Panc1 (cell line): ENCODE data around the gene GZMM. TPM values are rescaled to one million over a fixed set of nuclear protein-coding genes. Genes with fewer than 3 reads are reported as not detected.

Experiments
- ATAC-seq: fragments of 200-7000 bp; cut with Tn5 transposase; 2 replicates; pipeline ENCODE4 v1.9.1; 2020; ENCODE audit warnings: mild to moderate bottlenecking, moderate library complexity
- BruUV-seq: library from RNA; stranded (reverse); fragments of 400-500 nt; replicated peaks from 2 replicates; lab custom pipeline; 2021; lab: Mats Ljungman, UMichigan
- CTCF ChIA-PET: fragments of 300-600 bp; sonication (Branson Sonifier 250); formaldehyde crosslinking; loops from one replicate; lab custom pipeline; 2022; ENCODE audit warnings: antibody characterized with exemption; lab: Charles Lee
- POLR2A ChIA-PET: fragments of 300-600 bp; sonication (Branson Sonifier 250); formaldehyde crosslinking; loops from one replicate; lab custom pipeline; 2022; ENCODE audit warnings: antibody characterized with exemption; lab: Charles Lee
- DNase-seq: peaks from one replicate; pipeline ENCODE4 v3.0.0-alpha.2; 2010; ENCODE audit warnings: low read depth, low spot score
- H3K27ac ChIP-seq: 2 replicates; pipeline ENCODE4 v1.5.1; 2011; ENCODE audit warnings: mild to moderate bottlenecking, low read length, inconsistent platforms
- H3K27me3 ChIP-seq: fragments of 200-500 bp; sonication (Bioruptor generic); 2 replicates; pipeline ENCODE4 v1.6.0; 2014; ENCODE audit warnings: low read length, inconsistent platforms; ENCODE audit not compliant: control insufficient read depth, insufficient read depth
- H3K36me3 ChIP-seq: fragments of 200-500 bp; sonication (Bioruptor generic); 2 replicates; pipeline ENCODE4 v1.5.1; 2014; ENCODE audit warnings: inconsistent platforms, mild to moderate bottlenecking, low read length, moderate library complexity; ENCODE audit not compliant: control insufficient read depth, insufficient read depth
- H3K4me1 ChIP-seq: 2 replicates; pipeline ENCODE4 v1.5.1; 2011; ENCODE audit warnings: inconsistent platforms, mild to moderate bottlenecking, low read length, moderate library complexity; ENCODE audit not compliant: control insufficient read depth, insufficient read depth
- H3K4me3 ChIP-seq, 2 experiments: 2 replicates each; pipeline ENCODE4 v1.5.1; 2011 to 2012; ENCODE audit warnings: low read depth in 2 of 2, low read length in 2 of 2, mild to moderate bottlenecking in 2 of 2, inconsistent platforms in 1 of 2, moderate library complexity in 1 of 2
- H3K9me3 ChIP-seq: fragments of 200-500 bp; sonication (Bioruptor generic); 2 replicates; pipeline ENCODE4 v1.5.1; 2014; ENCODE audit warnings: low read depth, mild to moderate bottlenecking, inconsistent platforms, low read length, moderate library complexity; ENCODE audit not compliant: control insufficient read depth, insufficient read depth
- POLR2AphosphoS5 ChIP-seq: IDR thresholded peaks from 2 replicates; pipeline ENCODE4 v1.6.1; 2012; ENCODE audit warnings: mild to moderate bottlenecking, low read depth, low read length, moderate library complexity
- SIN3A ChIP-seq: IDR thresholded peaks from 2 replicates; pipeline ENCODE4 v1.6.1; 2012; ENCODE audit warnings: low read depth, mild to moderate bottlenecking, low read length, moderate library complexity, borderline replicate concordance; ENCODE audit not compliant: insufficient read depth
- TCF7L2 ChIP-seq: IDR thresholded peaks from 2 replicates; pipeline ENCODE4 v1.6.1; 2011; ENCODE audit warnings: mild to moderate bottlenecking, low read depth, low read length, inconsistent platforms
- in situ Hi-C: cut with HindIII; loops from 2 replicates; pipeline ENCODE4 v1.10.0; 2016; ENCODE audit warnings: low sequenced_read_pairs, low pct_unique_long_range_greater_than_20kb
- intact Hi-C: fragments of 100-400 bp; cut with micrococcal nuclease; formaldehyde crosslinking; loops from one replicate; pipeline ENCODE4 v1.10.0; 2022; ENCODE audit not compliant: unreplicated experiment
- total RNA-seq: library from RNA; stranded (reverse); gene quantifications from one replicate; pipeline ENCODE4 v1.2.1, GENCODE V29; 2021; ENCODE audit not compliant: unreplicated experiment
- TF ChIP-seq, protein P1 (sequence below), 2 experiments: IDR thresholded peaks; 2 replicates each; pipeline ENCODE4 v1.6.1; 2011 to 2012; ENCODE audit warnings: low read depth in 2 of 2, control low read depth in 1 of 2, low read length in 1 of 2, mild to moderate bottlenecking in 1 of 2, moderate library complexity in 1 of 2; ENCODE audit not compliant: insufficient read depth in 1 of 2
- TF ChIP-seq, protein P2 (sequence below): fragments of 450-650 bp; IDR thresholded peaks from 2 replicates; pipeline ENCODE4 v1.5.1; 2017; ENCODE audit warnings: mild to moderate bottlenecking

GZMM gene
- total RNA-seq, 1 experiment from 2014 or later: 0.69 TPM

DNA sequence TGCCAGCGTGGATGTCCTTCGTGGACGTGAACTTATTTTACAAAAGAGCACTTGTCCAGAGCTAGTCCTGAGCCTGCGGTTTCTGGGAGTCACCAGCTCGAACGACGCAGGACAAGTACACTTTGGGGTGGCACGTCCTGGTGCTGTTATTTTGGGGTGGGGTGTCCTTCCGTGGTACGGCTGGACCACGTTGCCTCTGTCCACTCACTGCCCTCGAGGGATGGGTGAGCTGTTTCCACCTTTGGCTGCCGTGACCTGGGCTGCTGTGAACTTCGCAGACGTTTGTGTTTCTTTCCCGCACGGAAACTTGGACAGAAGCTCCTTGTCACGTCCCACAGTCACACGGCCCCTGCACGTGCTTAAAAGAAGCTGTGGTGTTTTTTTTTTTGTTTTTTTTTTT, 11.0 kb downstream of the GZMM start:
- TF ChIP-seq, protein P1, sequence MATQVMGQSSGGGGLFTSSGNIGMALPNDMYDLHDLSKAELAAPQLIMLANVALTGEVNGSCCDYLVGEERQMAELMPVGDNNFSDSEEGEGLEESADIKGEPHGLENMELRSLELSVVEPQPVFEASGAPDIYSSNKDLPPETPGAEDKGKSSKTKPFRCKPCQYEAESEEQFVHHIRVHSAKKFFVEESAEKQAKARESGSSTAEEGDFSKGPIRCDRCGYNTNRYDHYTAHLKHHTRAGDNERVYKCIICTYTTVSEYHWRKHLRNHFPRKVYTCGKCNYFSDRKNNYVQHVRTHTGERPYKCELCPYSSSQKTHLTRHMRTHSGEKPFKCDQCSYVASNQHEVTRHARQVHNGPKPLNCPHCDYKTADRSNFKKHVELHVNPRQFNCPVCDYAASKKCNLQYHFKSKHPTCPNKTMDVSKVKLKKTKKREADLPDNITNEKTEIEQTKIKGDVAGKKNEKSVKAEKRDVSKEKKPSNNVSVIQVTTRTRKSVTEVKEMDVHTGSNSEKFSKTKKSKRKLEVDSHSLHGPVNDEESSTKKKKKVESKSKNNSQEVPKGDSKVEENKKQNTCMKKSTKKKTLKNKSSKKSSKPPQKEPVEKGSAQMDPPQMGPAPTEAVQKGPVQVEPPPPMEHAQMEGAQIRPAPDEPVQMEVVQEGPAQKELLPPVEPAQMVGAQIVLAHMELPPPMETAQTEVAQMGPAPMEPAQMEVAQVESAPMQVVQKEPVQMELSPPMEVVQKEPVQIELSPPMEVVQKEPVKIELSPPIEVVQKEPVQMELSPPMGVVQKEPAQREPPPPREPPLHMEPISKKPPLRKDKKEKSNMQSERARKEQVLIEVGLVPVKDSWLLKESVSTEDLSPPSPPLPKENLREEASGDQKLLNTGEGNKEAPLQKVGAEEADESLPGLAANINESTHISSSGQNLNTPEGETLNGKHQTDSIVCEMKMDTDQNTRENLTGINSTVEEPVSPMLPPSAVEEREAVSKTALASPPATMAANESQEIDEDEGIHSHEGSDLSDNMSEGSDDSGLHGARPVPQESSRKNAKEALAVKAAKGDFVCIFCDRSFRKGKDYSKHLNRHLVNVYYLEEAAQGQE (IDR thresholded peaks at IDR 0.05; ENCODE audit: insufficient read depth in 1 of 2, low read depth in 2 of 2, low read length in 1 of 2): no peak
- TF ChIP-seq TCF7L2: no peak
- no peak for TF ChIP-seq SIN3A
- no peak for TF ChIP-seq POLR2AphosphoS5
- TF ChIP-seq, protein P2, sequence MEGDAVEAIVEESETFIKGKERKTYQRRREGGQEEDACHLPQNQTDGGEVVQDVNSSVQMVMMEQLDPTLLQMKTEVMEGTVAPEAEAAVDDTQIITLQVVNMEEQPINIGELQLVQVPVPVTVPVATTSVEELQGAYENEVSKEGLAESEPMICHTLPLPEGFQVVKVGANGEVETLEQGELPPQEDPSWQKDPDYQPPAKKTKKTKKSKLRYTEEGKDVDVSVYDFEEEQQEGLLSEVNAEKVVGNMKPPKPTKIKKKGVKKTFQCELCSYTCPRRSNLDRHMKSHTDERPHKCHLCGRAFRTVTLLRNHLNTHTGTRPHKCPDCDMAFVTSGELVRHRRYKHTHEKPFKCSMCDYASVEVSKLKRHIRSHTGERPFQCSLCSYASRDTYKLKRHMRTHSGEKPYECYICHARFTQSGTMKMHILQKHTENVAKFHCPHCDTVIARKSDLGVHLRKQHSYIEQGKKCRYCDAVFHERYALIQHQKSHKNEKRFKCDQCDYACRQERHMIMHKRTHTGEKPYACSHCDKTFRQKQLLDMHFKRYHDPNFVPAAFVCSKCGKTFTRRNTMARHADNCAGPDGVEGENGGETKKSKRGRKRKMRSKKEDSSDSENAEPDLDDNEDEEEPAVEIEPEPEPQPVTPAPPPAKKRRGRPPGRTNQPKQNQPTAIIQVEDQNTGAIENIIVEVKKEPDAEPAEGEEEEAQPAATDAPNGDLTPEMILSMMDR: no peak
- Histone ChIP-seq H3K9me3 (no peaks in the 10 kb centered on the region), H3K4me1 (peaks cover 3% of the 10 kb centered on the region; the same call in 1 of the 2 replicates), H3K27me3 (no peaks in the 10 kb centered on the region), H3K4me3 (no peak overlapping the region), H3K36me3 (no peaks in the 10 kb centered on the region), H3K27ac (no peak overlapping the region)
- ChIA-PET CTCF (interaction anchor here (0.7 kb wide), 1 partner anchor 173 kb away, joined by 7 read pairs; no protein-coding TSS in a partner anchor), POLR2A (interaction anchor here (0.7 kb wide), 1 partner anchor 10 kb away, joined by 7 read pairs; no protein-coding TSS in a partner anchor)
- intact Hi-C loops (no loop called here), in situ Hi-C loops (no loop called here)
- no peak for DNase-seq
- no peak for ATAC-seq
- no TSS peak for BruUV-seq

DNA sequence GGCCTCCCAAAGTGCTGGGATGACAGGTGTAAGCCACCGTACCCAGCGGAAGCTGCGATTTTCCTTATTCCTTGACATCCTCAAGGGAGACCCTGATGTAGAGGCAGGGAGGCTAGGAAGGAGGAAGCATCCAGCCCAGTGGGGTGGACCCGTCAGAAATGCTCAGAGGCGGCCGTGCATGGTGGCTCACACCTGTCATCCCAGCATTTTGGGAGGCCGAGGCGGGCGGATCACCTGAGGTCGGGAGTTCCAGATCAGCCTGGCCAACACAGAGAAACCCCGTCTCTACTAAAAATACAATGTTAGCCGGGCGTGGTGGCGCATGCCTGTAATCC, 11.6 kb downstream of the GZMM start:
- BruUV-seq: no TSS peak
- Histone ChIP-seq H3K27me3 (no peaks in the 10 kb centered on the region), H3K9me3 (no peaks in the 10 kb centered on the region), H3K4me3 (no peak overlapping the region), H3K27ac (no peak overlapping the region), H3K4me1 (peaks cover 3% of the 10 kb centered on the region; the same call in 1 of the 2 replicates), H3K36me3 (no peaks in the 10 kb centered on the region)
- CTCF ChIA-PET: interaction anchor here (0.6 kb wide), 1 partner anchor 49 kb away, joined by 4 read pairs; no protein-coding TSS in a partner anchor
- TF ChIP-seq SIN3A: no peak
- TF ChIP-seq, protein P1 (IDR thresholded peaks at IDR 0.05; ENCODE audit: insufficient read depth in 1 of 2, low read depth in 2 of 2, low read length in 1 of 2): no peak
- TF ChIP-seq TCF7L2: no peak
- in situ Hi-C loops (no loop called here), intact Hi-C loops (no loop called here)
- ATAC-seq: no peak
- no peak for DNase-seq
- POLR2A ChIA-PET: no interaction called here
